ES-I3 (cell line): ENCODE data around the gene RND1.

Source experiments
- H3K36me3 ChIP-seq: 2 replicates; pipeline ENCODE4 v1.6.1; 2013; ENCODE audit warnings: mild to moderate bottlenecking, low read length, control low read depth, moderate library complexity; ENCODE audit not compliant: insufficient read depth
- H3K4me1 ChIP-seq: 2 replicates; pipeline ENCODE4 v1.6.1; 2013; ENCODE audit warnings: mild to moderate bottlenecking, control low read depth, low read length; ENCODE audit not compliant: insufficient read depth
- H3K9ac ChIP-seq: 2 replicates; pipeline ENCODE4 v1.6.1; 2013; ENCODE audit warnings: low read depth, mild to moderate bottlenecking, low read length, moderate library complexity
- H3K9me3 ChIP-seq: 2 replicates; pipeline ENCODE4 v1.6.1; 2013; ENCODE audit warnings: mild to moderate bottlenecking, low read length, moderate library complexity; ENCODE audit not compliant: control insufficient read depth, insufficient read depth

The RND1 gene

DNA sequence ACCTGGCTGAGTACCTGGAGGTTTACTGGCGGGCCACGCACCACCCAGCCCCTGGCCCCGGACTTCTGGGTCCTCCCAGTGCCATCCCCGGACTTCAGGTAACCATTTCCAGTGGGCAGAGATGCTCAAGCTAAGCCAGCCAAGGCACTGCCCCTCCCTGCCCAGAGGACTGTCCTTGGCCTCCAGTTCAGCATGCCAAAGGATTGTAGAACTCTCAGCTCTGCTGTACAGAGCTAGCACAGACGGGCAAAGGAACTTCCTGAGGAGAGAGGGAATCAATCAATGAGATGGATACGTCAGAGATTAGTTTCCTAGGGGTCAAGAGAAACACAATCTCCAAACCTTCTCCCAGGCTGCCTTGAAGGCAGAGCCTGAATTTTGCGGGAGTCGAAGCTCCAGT, 38.6 kb downstream of the RND1 start:
- Histone ChIP-seq H3K9ac (no peak overlapping the region), H3K4me1 (no peaks in the 10 kb centered on the region), H3K36me3 (peaks cover 12% of the 10 kb centered on the region; the same call in 1 of the 2 replicates), H3K9me3 (no peaks in the 10 kb centered on the region)

DNA sequence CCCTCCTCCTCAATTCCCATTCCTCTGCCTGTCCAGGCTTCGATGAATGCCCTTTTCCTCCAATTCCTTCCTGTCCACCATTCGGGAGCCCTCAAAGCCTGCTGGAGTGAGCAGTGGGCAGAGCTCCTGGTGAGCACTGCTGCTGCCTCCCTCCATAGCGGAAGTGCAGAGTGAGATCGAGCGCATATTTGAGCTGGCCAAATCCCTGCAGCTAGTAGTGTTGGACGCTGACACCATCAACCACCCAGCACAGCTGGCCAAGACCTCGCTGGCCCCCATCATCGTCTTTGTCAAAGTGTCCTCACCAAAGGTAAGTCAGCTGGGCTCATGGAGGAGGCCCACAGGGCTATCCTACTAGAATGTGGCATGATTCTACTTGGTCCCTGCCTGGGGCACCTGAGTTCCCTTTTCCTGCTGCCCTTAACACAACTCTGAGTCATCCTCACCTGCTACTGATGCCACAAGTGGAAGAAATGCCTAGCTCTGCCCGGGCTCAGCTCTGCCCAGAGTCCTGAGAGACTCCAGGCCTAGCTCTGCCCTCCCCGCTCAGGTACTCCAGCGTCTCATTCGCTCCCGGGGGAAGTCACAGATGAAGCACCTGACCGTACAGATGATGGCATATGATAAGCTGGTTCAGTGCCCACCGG, 39.3 kb downstream of the RND1 start:
- Histone ChIP-seq H3K4me1 (no peaks in the 10 kb centered on the region), H3K9me3 (no peaks in the 10 kb centered on the region), H3K36me3 (peaks cover 11% of the 10 kb centered on the region; the same call in 1 of the 2 replicates), H3K9ac (no peak overlapping the region)

DNA sequence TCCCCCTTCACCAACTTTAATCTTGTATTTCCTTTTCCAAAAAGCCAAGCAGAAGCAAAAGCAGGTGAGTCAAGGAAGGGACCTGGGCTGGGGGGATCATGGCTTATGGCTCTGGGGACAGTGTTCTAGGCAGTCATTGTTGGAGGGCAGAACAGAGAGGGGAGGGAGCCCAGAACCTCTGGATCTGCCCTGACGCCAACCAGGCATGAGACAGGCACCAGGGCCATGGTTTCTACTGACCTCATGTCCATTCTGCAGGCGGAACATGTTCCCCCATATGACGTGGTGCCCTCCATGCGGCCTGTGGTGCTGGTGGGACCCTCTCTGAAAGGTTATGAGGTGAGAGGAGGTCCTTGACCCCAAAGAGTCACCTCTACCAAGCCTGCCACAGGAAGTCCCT, 40.8 kb downstream of the RND1 start:
- Histone ChIP-seq H3K9ac (no peak overlapping the region), H3K36me3 (peaks cover 2% of the 10 kb centered on the region; the same call in 1 of the 2 replicates), H3K4me1 (peaks cover 5% of the 10 kb centered on the region; the same call in 1 of the 2 replicates), H3K9me3 (no peaks in the 10 kb centered on the region)

DNA sequence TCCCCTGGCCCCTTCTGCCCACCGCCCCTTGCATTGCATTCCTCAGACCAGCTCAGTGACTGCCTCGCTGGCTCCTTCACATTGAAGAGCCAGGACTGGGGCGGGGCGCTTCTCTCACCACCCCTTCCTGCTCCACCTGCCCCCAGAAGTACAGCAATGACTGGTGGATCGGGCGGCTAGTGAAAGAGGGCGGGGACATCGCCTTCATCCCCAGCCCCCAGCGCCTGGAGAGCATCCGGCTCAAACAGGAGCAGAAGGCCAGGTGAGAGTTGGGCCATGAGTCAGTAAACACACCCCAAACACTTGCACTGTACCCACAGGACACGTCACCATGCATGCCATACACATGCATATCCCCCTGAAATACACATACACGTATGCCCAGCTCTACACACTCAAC, 41.6 kb downstream of the RND1 start:
- Histone ChIP-seq H3K36me3 (no peaks in the 10 kb centered on the region; the same call in 1 of the 2 replicates), H3K4me1 (peaks cover 8% of the 10 kb centered on the region; the same call in 1 of the 2 replicates), H3K9ac (no peak overlapping the region), H3K9me3 (no peaks in the 10 kb centered on the region)

DNA sequence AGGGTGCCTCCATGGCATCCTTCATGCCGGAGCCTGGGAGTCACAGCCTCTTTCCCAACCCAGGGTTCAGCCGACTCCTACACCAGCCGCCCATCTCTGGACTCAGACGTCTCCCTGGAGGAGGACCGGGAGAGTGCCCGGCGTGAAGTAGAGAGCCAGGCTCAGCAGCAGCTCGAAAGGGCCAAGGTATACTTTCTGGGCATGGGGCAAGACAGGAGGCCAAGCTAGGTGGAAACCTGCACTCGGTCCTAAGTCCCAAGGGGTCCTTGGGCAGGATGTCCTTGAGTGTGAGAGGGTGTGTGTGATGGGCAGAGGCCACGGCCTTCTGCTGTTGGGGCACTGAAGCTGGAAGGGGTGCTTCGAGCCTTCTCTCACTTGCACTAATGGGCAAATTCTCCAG, 42.4 kb downstream of the RND1 start:
- H3K9ac ChIP-seq: no peak overlapping the region

DNA sequence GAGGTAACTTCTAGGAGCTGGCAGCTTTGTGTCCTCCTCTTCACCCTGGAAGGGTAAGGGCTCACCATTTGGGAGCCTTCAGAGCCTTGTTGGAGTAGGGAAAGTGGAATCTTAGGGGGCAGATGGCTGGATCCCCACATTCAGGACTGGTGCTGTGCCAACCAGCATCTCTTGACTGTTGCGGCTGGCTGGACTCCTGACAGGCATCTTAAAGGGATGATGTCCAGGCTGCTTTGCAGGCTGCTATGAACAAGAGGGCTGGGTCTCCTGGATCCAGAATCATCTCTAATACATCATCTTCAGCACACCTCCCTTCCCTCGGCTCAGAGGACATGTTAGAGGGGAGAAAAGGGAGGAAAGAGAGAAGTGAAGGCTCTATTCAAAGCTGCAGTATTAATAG, 43.0 kb downstream of the RND1 start:
- Histone ChIP-seq H3K9me3 (no peaks in the 10 kb centered on the region), H3K36me3 (no peaks in the 10 kb centered on the region), H3K4me1 (peaks cover 8% of the 10 kb centered on the region; the same call in 1 of the 2 replicates), H3K9ac (no peak overlapping the region)

More for the DNA sequence above, 42.4 kb downstream of the RND1 start:
- Histone ChIP-seq H3K4me1 (peaks cover 8% of the 10 kb centered on the region; the same call in 1 of the 2 replicates), H3K36me3 (no peaks in the 10 kb centered on the region; the same call in 1 of the 2 replicates), H3K9me3 (no peaks in the 10 kb centered on the region)

DNA sequence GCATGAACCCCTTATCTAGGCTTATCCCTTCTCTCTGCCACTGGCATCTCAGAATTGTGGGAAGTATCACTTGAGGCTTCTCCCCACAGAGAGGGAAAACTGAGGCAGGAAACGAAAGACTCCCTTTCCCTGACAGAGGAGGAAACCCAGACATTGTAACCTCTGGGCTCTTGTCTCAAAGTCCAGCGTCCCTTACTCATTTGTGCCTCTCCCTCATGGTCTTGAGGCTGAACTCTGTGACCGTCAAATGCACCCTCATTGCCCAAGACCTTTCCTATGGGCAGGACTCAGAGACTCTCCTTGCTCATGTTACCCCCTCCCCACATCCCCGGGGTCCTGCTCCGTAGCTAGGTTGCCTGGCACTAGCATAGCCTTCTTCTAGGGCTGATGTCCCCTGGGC, 43.5 kb downstream of the RND1 start:
- H3K36me3 ChIP-seq: no peaks in the 10 kb centered on the region
- no peak overlapping the region for H3K9ac ChIP-seq
- H3K9me3 ChIP-seq: no peaks in the 10 kb centered on the region
- peaks cover 12% of the 10 kb centered on the region; the same call in 1 of the 2 replicates for H3K4me1 ChIP-seq

DNA sequence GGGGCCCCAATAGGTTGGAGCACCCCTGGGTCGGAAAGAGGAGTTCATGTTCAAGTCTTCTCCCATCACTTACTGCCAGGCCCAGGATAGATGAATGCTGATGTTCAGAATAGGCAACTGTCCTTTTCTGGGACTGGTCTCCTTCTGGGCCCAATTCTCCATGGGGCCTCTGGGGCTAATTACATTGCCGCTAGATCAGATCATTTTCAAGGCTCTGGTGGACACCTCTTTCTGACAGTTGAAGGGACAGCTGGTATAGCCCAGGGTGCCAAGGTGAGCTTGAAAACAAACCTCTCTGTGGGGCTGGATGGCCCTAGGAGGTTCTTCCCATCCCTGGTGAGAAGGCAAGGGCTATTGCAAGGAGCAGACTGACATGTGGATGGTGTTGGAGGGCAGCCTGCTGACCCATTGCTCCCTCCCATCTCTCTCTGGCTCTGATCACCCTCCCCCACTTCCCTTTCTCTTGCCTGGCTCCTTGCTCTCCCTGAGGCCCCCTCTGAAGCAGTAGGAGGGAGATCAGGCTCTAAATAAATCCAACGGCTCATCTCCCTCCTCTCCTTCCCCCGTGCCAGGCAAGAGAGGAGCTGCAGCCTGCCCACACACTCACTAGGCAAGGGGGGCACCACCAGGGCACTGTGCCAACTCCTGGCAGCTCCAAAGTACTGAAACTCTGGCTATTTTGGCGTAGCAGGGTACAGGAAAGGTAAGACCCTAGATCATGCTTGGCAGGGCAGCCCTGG, 45.5 kb downstream of the RND1 start:
- H3K9me3 ChIP-seq: no peaks in the 10 kb centered on the region
- peaks cover 18% of the 10 kb centered on the region; the same call in 1 of the 2 replicates for H3K4me1 ChIP-seq
- H3K9ac ChIP-seq: no peak overlapping the region
- H3K36me3 ChIP-seq: no peaks in the 10 kb centered on the region

DNA sequence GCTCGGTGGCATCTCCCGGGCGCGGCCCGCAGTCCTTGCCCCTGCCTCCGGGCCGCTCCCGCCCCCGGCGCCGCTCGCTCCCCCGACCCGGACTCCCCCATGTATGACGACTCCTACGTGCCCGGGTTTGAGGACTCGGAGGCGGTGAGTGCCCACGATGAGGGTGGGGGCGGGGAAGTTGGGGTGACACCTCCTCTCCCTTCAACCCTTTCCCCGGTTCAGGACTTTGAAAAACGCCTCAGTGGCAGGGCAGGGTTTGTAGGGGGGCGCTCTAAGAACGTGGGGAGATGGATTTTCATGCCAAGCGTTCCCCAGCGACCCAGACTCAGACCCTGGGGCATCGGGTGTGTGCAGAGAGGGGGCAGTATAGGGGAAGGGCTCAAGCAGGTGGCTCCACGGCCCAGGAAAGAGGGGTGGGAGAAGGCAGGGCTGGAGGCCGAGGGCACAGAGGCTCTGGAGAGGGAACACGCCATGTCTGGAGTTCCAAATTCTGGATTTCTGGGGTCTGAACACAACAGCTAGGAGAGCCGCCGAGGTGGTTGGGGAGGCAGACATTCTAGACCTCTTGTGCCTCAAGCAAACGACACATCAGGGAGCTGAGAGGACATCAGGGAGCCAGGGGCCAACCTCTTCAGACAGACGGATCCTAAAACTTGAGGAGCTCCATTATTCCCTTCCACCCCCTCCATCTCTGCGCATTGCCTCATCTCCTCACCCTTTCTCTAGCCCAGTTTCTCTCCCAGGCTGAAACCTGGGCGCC, 46.7 kb downstream of the RND1 start:
- Histone ChIP-seq H3K9ac (peak overlapping the region; percentile 61), H3K4me1 (peaks cover 18% of the 10 kb centered on the region; the same call in 1 of the 2 replicates), H3K36me3 (no peaks in the 10 kb centered on the region), H3K9me3 (no peaks in the 10 kb centered on the region)

DNA sequence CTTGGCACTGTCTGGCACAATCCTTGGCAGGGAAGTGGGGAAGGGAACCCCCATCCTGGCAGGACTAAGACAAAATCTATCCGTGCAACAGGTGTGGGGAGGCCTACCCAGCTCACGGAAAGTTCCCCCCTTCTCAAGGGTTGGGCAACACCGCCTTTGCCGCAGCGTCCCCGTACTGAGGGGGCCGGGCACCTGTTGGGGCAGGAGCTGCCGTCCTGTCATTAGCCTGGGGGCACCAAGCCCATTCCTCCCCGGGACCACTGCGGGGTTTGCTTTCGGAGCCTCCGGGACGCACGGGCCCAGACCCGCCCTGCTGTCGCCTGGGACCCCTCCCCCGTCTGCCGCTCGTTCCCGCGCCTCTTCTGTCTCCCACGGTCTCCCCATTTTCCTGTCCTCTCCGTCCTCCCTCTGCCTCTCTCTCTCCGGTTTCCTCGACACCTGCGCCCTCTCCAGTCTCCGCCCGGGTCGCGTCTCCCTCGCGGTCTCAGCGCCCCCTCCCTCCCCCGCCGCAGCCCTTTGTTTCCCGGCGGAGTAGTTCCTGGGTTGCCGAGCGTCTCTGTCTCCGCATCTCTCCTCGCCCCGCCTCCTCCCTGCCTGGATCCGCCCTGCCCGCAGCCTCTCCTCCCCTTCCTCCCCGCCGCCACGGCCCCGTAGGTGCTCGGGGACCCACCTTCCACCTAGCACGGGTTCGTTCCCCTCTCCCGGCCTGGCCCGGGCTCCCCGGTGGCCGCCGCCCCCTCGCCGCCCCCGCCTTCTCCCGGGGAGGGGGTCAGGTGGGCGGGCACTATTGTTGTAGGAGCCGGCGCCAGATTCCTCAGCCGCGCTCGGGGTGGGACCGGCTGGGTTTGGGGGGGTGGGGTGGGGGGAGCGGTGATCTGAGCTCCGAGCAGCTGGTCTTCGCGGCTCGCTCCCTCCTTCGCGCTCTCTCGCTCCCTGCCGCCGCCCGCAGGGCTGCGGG, 47.5 kb downstream of the RND1 start, which contains the start of gene CACNB3:
Gene CACNB3 (plus strand): TSS at position 624 of the 958 bp plus-strand sequence. CDS start 434 bp downstream, outside the sequence.
- peak within 1 kb of the TSS; percentile 61 for H3K9ac ChIP-seq
- H3K4me1 ChIP-seq: peaks cover 18% of the 10 kb centered on the region; the same call in 1 of the 2 replicates
- no peaks in the 10 kb centered on the region for H3K36me3 ChIP-seq
- H3K9me3 ChIP-seq: no peaks in the 10 kb centered on the region

DNA sequence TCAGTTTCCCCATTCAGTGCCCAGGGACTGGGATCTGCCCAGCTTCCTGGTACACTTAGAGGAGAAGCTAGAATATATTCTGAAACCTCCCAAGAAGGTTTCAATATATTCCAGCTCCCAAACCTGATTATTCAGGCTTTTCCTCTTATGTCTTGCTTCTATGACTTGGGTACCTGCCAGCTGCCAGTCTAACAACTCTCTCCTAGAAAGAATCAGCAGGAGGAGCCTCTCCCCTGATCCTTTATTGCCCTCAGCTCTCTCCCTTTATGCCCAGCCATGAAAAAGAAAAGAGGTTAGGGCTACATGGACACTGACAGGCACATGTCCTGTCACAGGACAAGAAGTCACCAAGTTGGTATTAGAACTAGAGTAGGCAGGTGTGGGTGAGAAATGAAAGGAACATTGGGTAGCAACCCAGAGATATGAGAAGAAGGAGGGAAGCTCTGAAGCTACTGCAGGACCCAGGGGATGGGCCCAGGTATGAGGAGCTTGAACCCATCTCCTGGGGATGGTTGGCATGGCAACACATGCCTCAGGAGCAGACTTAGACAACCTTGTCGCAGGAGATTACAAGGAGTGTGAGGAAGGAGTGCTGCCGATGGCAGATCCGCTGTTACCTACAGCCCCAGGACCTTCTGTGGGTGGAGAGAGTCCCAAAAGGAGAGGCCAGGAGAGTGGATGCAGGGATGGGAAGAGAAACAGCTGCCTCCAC, 49.4 kb downstream of the RND1 start:
- H3K36me3 ChIP-seq: no peaks in the 10 kb centered on the region
- H3K9ac ChIP-seq: no peak overlapping the region
- no peaks in the 10 kb centered on the region for H3K9me3 ChIP-seq
- H3K4me1 ChIP-seq: peaks cover 27% of the 10 kb centered on the region

DNA sequence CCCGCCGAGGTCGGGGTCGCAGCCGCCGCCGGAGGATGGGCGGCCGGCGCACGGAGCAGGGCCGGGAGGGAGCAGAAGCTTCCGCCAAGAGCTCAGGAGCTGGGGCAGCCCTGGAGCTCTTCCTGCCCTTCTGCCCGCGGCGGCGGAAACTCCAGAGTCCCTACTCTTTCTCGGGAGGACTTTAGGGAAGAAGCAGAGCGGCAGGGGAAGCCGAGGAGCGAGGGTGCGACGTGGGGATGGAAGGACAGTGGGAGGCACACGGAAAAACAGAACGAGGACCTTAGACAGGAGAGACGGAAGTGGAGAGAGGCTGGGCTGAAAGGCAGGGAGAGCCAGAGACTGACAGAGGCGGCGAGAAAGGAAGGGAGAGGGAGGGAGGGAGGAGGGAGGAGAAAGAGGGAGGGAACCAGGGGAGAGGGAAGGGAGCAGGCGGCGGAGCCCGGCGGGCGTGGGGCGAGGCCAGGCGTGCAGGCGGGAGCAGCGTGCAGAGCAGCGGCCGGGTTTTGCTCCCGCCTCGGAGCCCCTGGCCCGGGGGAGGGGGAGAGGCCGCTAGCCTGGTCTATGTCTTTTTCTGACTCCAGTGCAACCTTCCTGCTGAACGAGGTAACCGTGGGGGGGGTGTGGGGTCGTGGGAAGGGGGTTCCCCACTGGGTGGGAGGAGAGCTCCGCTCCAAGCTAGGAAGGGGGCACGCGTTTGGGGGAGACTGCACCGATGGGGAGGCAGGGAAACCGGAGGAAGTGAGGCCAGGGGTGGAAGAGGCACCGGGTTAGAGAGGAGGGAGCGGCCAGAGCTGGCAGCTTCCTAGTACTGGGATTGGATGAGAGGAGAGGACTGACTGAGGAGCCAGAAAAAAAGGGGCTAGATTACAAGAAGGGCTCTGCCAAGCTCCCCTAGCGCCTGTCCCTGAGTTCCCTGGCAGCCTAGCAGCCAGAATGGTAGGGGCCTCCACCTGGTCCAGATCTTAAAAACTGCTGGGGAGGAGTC, 50.3 kb downstream of the RND1 start:
- Histone ChIP-seq H3K9me3 (no peaks in the 10 kb centered on the region), H3K4me1 (peaks cover 35% of the 10 kb centered on the region), H3K36me3 (no peaks in the 10 kb centered on the region), H3K9ac (peak overlapping the region; percentile 82; the same call in 1 of the 2 replicates)
